ENCODE results near the gene KRTAP24-1. TPM values are rescaled to one million over a fixed set of nuclear protein-coding genes. Genes with fewer than 3 reads are reported as not detected.

Gene KRTAP24-1
- total RNA-seq, 1 experiment from 2014 or later, result not detected

- no peak for DNase-seq (ENCODE audit: unreplicated experiment)
- CTCF ChIA-PET, result interaction anchor here (1.1 kb wide), 1 partner anchor 26 kb away, joined by 3 read pairs; no protein-coding TSS in a partner anchor
- Mint-ChIP-seq H3K27me3 (ENCODE audit: insufficient read depth, unreplicated experiment) (peaks cover 53% of the 10 kb centered on the region), H3K9me3 (ENCODE audit: unreplicated experiment) (no peaks in the 10 kb centered on the region), H3K27ac (ENCODE audit: low read depth, unreplicated experiment) (no peak overlapping the region), H3K4me1 (ENCODE audit: insufficient read depth, unreplicated experiment) (no peaks in the 10 kb centered on the region), H3K4me3 (ENCODE audit: unreplicated experiment) (no peak overlapping the region), H3K36me3 (ENCODE audit: insufficient read depth, unreplicated experiment) (no peaks in the 10 kb centered on the region)
- BruUV-seq (replicated peaks), result no TSS peak
- intact Hi-C loops (cut with micrococcal nuclease), result no loop called here
- POLR2A ChIA-PET, result no interaction called here
- no peak for TF ChIP-seq CTCF (IDR thresholded peaks at IDR 0.05; ENCODE audit: unreplicated experiment)
Measured at GRCh38 chr21:30315701-30316100, 33.0 kb upstream of the KRTAP24-1 start.

- peak; percentile 1 for DNase-seq (ENCODE audit: unreplicated experiment)
- POLR2A ChIA-PET, result no interaction called here
- Mint-ChIP-seq H3K4me1 (ENCODE audit: insufficient read depth, unreplicated experiment) (no peaks in the 10 kb centered on the region), H3K4me3 (ENCODE audit: unreplicated experiment) (no peak overlapping the region), H3K36me3 (ENCODE audit: insufficient read depth, unreplicated experiment) (no peaks in the 10 kb centered on the region), H3K27me3 (ENCODE audit: insufficient read depth, unreplicated experiment) (no peaks in the 10 kb centered on the region), H3K27ac (ENCODE audit: low read depth, unreplicated experiment) (no peak overlapping the region), H3K9me3 (ENCODE audit: unreplicated experiment) (no peaks in the 10 kb centered on the region)
- no TSS peak for BruUV-seq (replicated peaks)
- no peak for TF ChIP-seq CTCF (IDR thresholded peaks at IDR 0.05; ENCODE audit: unreplicated experiment)
- CTCF ChIA-PET, result interaction anchor here (0.6 to 1.2 kb wide), 3 partner anchors 9 to 98 kb away, joined by 3 to 4 read pairs (median 3); no protein-coding TSS in a partner anchor
- intact Hi-C loops (cut with micrococcal nuclease), result no loop called here
Measured at GRCh38 chr21:30306884-30307283, 24.1 kb upstream of the KRTAP24-1 start.

DNA sequence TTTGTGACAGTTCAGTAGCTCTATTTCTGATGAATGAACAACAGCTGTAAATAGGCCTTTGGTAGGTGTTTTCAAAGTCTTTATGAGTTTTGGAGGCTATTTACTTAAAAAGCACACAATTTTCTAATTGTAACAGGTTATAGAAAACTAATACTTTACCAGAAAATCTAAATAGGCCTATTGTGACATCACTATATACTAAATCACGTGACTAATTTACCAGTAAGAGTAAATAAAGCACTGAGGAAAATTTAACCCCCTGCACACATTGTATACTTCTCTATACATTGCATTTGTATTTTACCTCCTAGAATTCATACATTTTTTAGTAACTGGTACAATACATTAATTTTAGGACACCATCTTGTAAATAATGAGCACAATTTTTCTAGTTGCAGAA is 22.4 kb upstream of the KRTAP24-1 start:
- Mint-ChIP-seq H3K27me3 (ENCODE audit: insufficient read depth, unreplicated experiment) (no peaks in the 10 kb centered on the region), H3K36me3 (ENCODE audit: insufficient read depth, unreplicated experiment) (no peaks in the 10 kb centered on the region), H3K4me3 (ENCODE audit: unreplicated experiment) (no peak overlapping the region), H3K9me3 (ENCODE audit: unreplicated experiment) (no peaks in the 10 kb centered on the region), H3K27ac (ENCODE audit: low read depth, unreplicated experiment) (no peak overlapping the region), H3K4me1 (ENCODE audit: insufficient read depth, unreplicated experiment) (no peaks in the 10 kb centered on the region)
- CTCF ChIA-PET, result interaction anchor here (0.7 kb wide), 1 partner anchor 730 kb away, joined by 3 read pairs; no protein-coding TSS in a partner anchor
- intact Hi-C loops (cut with micrococcal nuclease), result no loop called here
- DNase-seq (ENCODE audit: unreplicated experiment), result no peak
- no TSS peak for BruUV-seq (replicated peaks)
- no peak for TF ChIP-seq CTCF (IDR thresholded peaks at IDR 0.05; ENCODE audit: unreplicated experiment)
- POLR2A ChIA-PET, result no interaction called here

GRCh38 chr21:30289215-30289614 is 6.5 kb upstream of the KRTAP24-1 start, which contains the start of gene KRTAP25-1:
KRTAP25-1 (minus strand) TSS chr21:30289514; CDS start chr21:30289490, 24 bp downstream.
- POLR2A ChIA-PET, result interaction anchor here (1.3 kb wide), 1 partner anchor 9 kb away, joined by 3 read pairs; no protein-coding TSS in a partner anchor
- H3K9me3 Mint-ChIP-seq (ENCODE audit: unreplicated experiment), result no peaks in the 10 kb centered on the region

More at GRCh38 chr21:30289215-30289614, 6.5 kb upstream of the KRTAP24-1 start, which contains the start of gene KRTAP25-1:
- no peak for TF ChIP-seq CTCF (IDR thresholded peaks at IDR 0.05; ENCODE audit: unreplicated experiment)
- CTCF ChIA-PET, result interaction anchor here (0.6 kb wide), 1 partner anchor 797 kb away, joined by 3 read pairs; no protein-coding TSS in a partner anchor
- intact Hi-C loops (cut with micrococcal nuclease), result no loop called here
- peaks cover 84% of the 10 kb centered on the region for H3K27me3 Mint-ChIP-seq (ENCODE audit: insufficient read depth, unreplicated experiment)
- H3K4me3 Mint-ChIP-seq (ENCODE audit: unreplicated experiment), result no peak within 1 kb of the TSS
- no peaks in the 10 kb centered on the region for H3K4me1 Mint-ChIP-seq (ENCODE audit: insufficient read depth, unreplicated experiment)
- no peaks in the 10 kb centered on the region for H3K36me3 Mint-ChIP-seq (ENCODE audit: insufficient read depth, unreplicated experiment)
- H3K27ac Mint-ChIP-seq (ENCODE audit: low read depth, unreplicated experiment), result no peak within 1 kb of the TSS
- BruUV-seq (replicated peaks), result no TSS peak
- DNase-seq (ENCODE audit: unreplicated experiment), result no peak
